HepG2 (cell line): ENCODE results near the gene SCAMP3. TPM values are rescaled to one million over a fixed set of nuclear protein-coding genes. Genes with fewer than 3 reads are reported as not detected.

Source experiments
- ATAC-seq: fragments of 200-7000 bp; cut with Tn5 transposase; 3 replicates; pipeline ENCODE4 v1.9.1; 2020; ENCODE audit warnings: mild to moderate bottlenecking, moderate library complexity
- BruUV-seq: library from RNA; stranded (reverse); fragments of 400-500 nt; replicated peaks from 2 replicates; lab custom pipeline; 2021; lab: Mats Ljungman, UMichigan
- CTCF ChIA-PET: fragments of 300-600 bp; formaldehyde crosslinking; extraction: SDS; loops from one replicate; lab custom pipeline; 2021; ENCODE audit warnings: low total read pairs, inconsistent platforms, low intra/inter-chr PET ratio; lab: Yijun Ruan, JAX
- POLR2A ChIA-PET: fragments of 350-600 bp; sonication (Branson Sonifier 250); formaldehyde crosslinking; loops from one replicate; lab custom pipeline; 2020; ENCODE audit warnings: antibody characterized with exemption, inconsistent platforms; lab: Yijun Ruan, JAX
- DNase-seq: peaks from one replicate; pipeline ENCODE4 v3.0.0-alpha.2; 2015; ENCODE audit warnings: low spot score
- FAIRE-seq: peaks from 3 replicates; lab custom pipeline; 2011; peaks lifted over from hg19 to GRCh38; lab: Jason Lieb, UNC
- H2AFZ ChIP-seq: one replicate; pipeline ENCODE4 v1.6.1; 2011; ENCODE audit warnings: low read length, inconsistent platforms
- H3K27ac ChIP-seq: fragments of 300-600 bp; 3 replicates; pipeline ENCODE4 v1.8.0; 2011; ENCODE audit warnings: mixed run types, mild to moderate bottlenecking, mixed read lengths, low read length, inconsistent platforms; ENCODE audit not compliant: insufficient read depth; ENCODE audit errors: extremely low read length
- H3K27me3 ChIP-seq, 2 experiments: fragments of 200-600 bp in 1 of 2; 2 replicates in 1 of 2; 3 replicates in 1 of 2; pipeline versions ENCODE4 v1.6.0 to v1.8.0; 2011; ENCODE audit warnings: low read length in 2 of 2, mild to moderate bottlenecking in 2 of 2, moderate library complexity in 2 of 2, inconsistent platforms in 1 of 2; ENCODE audit not compliant: insufficient read depth in 2 of 2, control insufficient read depth in 1 of 2
- H3K36me3 ChIP-seq, 2 experiments: fragments of 200-600 bp in 1 of 2; replicated peaks in 1 of 2; 2 replicates in 1 of 2; 3 replicates in 1 of 2; pipeline versions ENCODE4 v1.5.1 to v1.8.0; 2011; ENCODE audit warnings: low read length in 2 of 2, inconsistent platforms in 1 of 2; ENCODE audit not compliant: insufficient read depth in 2 of 2, control insufficient read depth in 1 of 2
- H3K4me1 ChIP-seq: 2 replicates; pipeline ENCODE4 v1.5.1; 2012; ENCODE audit warnings: low read length, inconsistent platforms; ENCODE audit not compliant: insufficient read depth
- H3K4me2 ChIP-seq: 2 replicates; pipeline ENCODE4 v1.6.0; 2011; ENCODE audit warnings: low read depth, low read length, inconsistent platforms
- H3K4me3 ChIP-seq, 3 experiments: fragments of 200-600 bp in 1 of 3; sonication (generic), shearing (Covaris generic) in 1 of 3; replicated peaks in 1 of 3; 2 replicates each; pipeline ENCODE4 v1.5.1; 2011 to 2016; ENCODE audit warnings: low read length in 3 of 3, inconsistent platforms in 2 of 3, low read depth in 2 of 3, mild to moderate bottlenecking in 2 of 3, control low read depth in 1 of 3, mixed read lengths in 1 of 3; ENCODE audit not compliant: insufficient read depth in 1 of 3
- H3K79me2 ChIP-seq: one replicate; pipeline ENCODE4 v1.6.1; 2011; ENCODE audit warnings: low read length, inconsistent platforms; ENCODE audit not compliant: insufficient read depth
- H3K9ac ChIP-seq: 2 replicates; pipeline ENCODE4 v1.6.0; 2011; ENCODE audit warnings: mild to moderate bottlenecking, low read depth, low read length, inconsistent platforms; ENCODE audit not compliant: insufficient read depth
- H3K9me3 ChIP-seq: 2 replicates; pipeline ENCODE4 v1.5.1; 2012; ENCODE audit warnings: mild to moderate bottlenecking, low read length
- H4K20me1 ChIP-seq: 2 replicates; pipeline ENCODE4 v1.6.0; 2011; ENCODE audit warnings: inconsistent platforms, mild to moderate bottlenecking, low read length, moderate library complexity; ENCODE audit not compliant: insufficient read depth
- ATF2 ChIP-seq: sonication (generic); formaldehyde crosslinking; IDR thresholded peaks from 2 replicates; pipeline ENCODE4 v1.4.0; 2020; ENCODE audit warnings: missing genetic modification reagents
- CEBPZ ChIP-seq: IDR thresholded peaks from 2 replicates; pipeline ENCODE4 v1.6.1; 2012; ENCODE audit warnings: low read length, improper control_type of control experiment
- HMG20A ChIP-seq: IDR thresholded peaks from 2 replicates; pipeline ENCODE4 v1.6.1; 2016; ENCODE audit warnings: borderline replicate concordance
- PRDM15 ChIP-seq: sonication (generic); formaldehyde crosslinking; IDR thresholded peaks from 2 replicates; pipeline ENCODE4 v1.4.0; 2020; ENCODE audit warnings: missing genetic modification reagents
- RBFOX2 ChIP-seq: fragments of 200-400 bp; formaldehyde crosslinking; IDR thresholded peaks from 2 replicates; pipeline ENCODE4 v1.6.1; 2017; ENCODE audit warnings: low read depth, mild to moderate bottlenecking, low read length
- RNF2 ChIP-seq: fragments of 450-650 bp; conservative IDR thresholded peaks from 2 replicates; pipeline ENCODE4 v1.6.1; 2016; ENCODE audit warnings: low read depth
- ZBTB49 ChIP-seq: sonication (generic); formaldehyde crosslinking; IDR thresholded peaks from 2 replicates; pipeline ENCODE4 v1.4.0; 2020; ENCODE audit warnings: missing genetic modification reagents, borderline replicate concordance
- ZFYVE20 ChIP-seq: sonication (generic); formaldehyde crosslinking; IDR thresholded peaks from 2 replicates; pipeline ENCODE4 v1.8.0; 2023; ENCODE audit warnings: low read depth, mild to moderate bottlenecking, moderate library complexity, missing genetic modification reagents, borderline replicate concordance
- ZNF460 ChIP-seq: sonication (generic); formaldehyde crosslinking; IDR thresholded peaks from 2 replicates; pipeline ENCODE4 v1.5.1; 2020; ENCODE audit warnings: missing genetic modification reagents, mild to moderate bottlenecking, borderline replicate concordance
- WGBS: methylation state at CpG from one replicate; pipeline ENCODE4 v1.1.6; 2017; ENCODE audit warnings: low lambda C conversion rate; 5-methylcytosine and 5-hydroxymethylcytosine counted together
- in situ Hi-C: cut with HindIII; loops from 2 replicates; pipeline ENCODE4 v1.10.0; 2017; ENCODE audit warnings: low pct_unique_long_range_greater_than_20kb; ENCODE audit not compliant: extremely low pct_ligation_motif_present
- intact Hi-C: fragments of 100-400 bp; cut with micrococcal nuclease; formaldehyde crosslinking; loops from one replicate; pipeline ENCODE4 v1.10.0; 2022; ENCODE audit not compliant: unreplicated experiment
- polyA plus RNA-seq, 8 experiments: library from polyadenylated mRNA; depleted of rRNA in 3 of 8; stranded (reverse) in 7 of 8; unstranded in 1 of 8; fragments of >200 nt; fragmentation: Illumina TruSeq in 4 of 8; extraction: Trizol in 4 of 8; gene quantifications; 2 replicates each; pipeline versions ENCODE4 v1.2.1 to v1.2.3, GENCODE V29; 2011 to 2016; ENCODE audit warnings: low read depth in 4 of 8, missing spikeins in 1 of 8, mixed read lengths in 1 of 8; ENCODE audit not compliant: insufficient read depth in 1 of 8
- total RNA-seq, 5 experiments: library from RNA; depleted of rRNA; stranded (reverse); fragments of >200 nt; fragmentation: Illumina TruSeq; extraction: Trizol; gene quantifications; 2 replicates each; pipeline ENCODE4 v1.2.3, GENCODE V29; 2016; ENCODE audit warnings: low read depth in 1 of 5

Gene SCAMP3
- total and polyA plus RNA-seq, 2 of the 13 experiments (the other 11 are each of a cell fraction or from before 2014, with no cell fraction given) = 46.8 to 83.3 TPM

- TF ChIP-seq PRDM15 = no peak
Observed at GRCh38 chr1:155295183-155295941, 33.2 kb upstream of the SCAMP3 start (continued).

DNA sequence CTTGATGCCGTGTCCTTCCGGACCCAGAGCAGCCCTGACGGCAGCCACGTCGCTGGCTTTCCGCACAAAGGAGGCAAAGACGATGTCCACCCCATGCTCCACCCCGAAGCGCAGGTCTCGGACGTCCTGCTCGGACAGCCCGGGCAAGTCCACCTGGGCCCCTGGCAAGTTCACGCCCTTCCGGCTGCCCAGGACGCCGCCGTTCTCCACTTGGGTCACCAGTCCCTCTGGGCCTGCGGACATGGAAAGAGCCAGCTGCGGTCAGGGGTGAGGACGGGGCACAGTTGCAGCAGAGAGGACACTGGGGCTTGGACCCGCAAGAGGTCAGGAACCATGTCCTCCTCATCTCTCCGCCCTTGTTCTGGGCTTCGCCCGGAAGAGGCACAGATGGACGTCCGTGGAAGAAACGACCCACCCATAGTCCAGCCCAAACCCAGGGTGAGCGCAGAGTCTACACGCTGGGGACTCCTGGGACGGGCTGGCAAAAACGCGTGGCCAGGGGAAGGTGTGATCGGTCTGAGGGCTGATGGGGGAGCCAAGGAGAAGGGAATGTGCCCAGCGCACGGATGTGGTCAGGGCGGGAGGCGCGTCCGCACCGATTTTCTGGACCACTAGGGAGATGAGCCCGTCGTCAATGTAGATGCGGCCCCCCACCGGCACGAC is 32.5 kb upstream of the SCAMP3 start:
- Histone ChIP-seq H3K9ac (no peak overlapping the region), H3K4me3 (no peak overlapping the region), H3K36me3 (peaks cover 0 to 12% of the 10 kb centered on the region in 2 experiments; a peak in 3 of 5 replicates), H4K20me1 (no peaks in the 10 kb centered on the region), H3K4me1 (peaks cover 23% of the 10 kb centered on the region), H3K4me2 (no peak overlapping the region), H3K9me3 (no peaks in the 10 kb centered on the region), H3K27ac (no peak overlapping the region), H3K27me3 (no peaks in the 10 kb centered on the region), H2AFZ (no peak overlapping the region), H3K79me2 (no peaks in the 10 kb centered on the region)
- TF ChIP-seq ZFYVE20 (CRISPR knock-in tag) (no peak), RBFOX2 (0 out of 2 replicates have a peak, but pooled peaks have one; percentile 0), ATF2 (CRISPR knock-in tag) (no peak), ZBTB49 (CRISPR knock-in tag) (no peak), HMG20A (CRISPR knock-in tag) (no peak), CEBPZ (no peak), ZNF460 (CRISPR knock-in tag) (no peak), RNF2 (no peak)
- BruUV-seq = no TSS peak
- no peak for ATAC-seq
- POLR2A ChIA-PET = no interaction called here
- 97% methylated on average over 45 of the region's 46 CpGs for WGBS
- FAIRE-seq = no peak
- intact Hi-C loops = no loop called here
- CTCF ChIA-PET = no interaction called here
- no peak for DNase-seq
- in situ Hi-C loops = no loop called here
